G401 (cell line): ENCODE measurements around the gene NRSN1. TPM values are rescaled to one million over a fixed set of nuclear protein-coding genes. Genes with fewer than 3 reads are reported as not detected.
"Not testable (repeated sequence)": the region's sequence is repeated elsewhere in the genome, so short reads cannot be mapped to it uniquely, and the experiment has no call there.

ENCODE experiments used
- DNase-seq: peaks from one replicate; pipeline ENCODE4 v3.0.0-alpha.2; 2015; ENCODE audit warnings: low spot score
- in situ Hi-C: cut with HindIII; loops from 2 replicates; pipeline ENCODE4 v1.10.0; 2016; ENCODE audit warnings: low sequenced_read_pairs, mixed read lengths
- total RNA-seq: library from RNA; depleted of rRNA; stranded (reverse); fragments of >200 nt; shearing (Covaris generic); gene quantifications from 2 replicates; pipeline ENCODE4 v1.2.3, GENCODE V29; 2014

The NRSN1 gene
- total RNA-seq, 1 experiment from 2014 or later = not detected

GRCh38 chr6:24139080-24139479, 13.1 kb downstream of the NRSN1 start:
- in situ Hi-C loops = no loop called here
- DNase-seq = no peak

- no peak for DNase-seq
- in situ Hi-C loops = no loop called here
Observed at GRCh38 chr6:24139639-24140038, 13.6 kb downstream of the NRSN1 start.

GRCh38 chr6:24140591-24140990, 14.6 kb downstream of the NRSN1 start:
- in situ Hi-C loops = no loop called here
- DNase-seq = no peak

- in situ Hi-C loops, DNase-seq: not testable (repeated sequence)
Observed at GRCh38 chr6:24142733-24143132, 16.7 kb downstream of the NRSN1 start.

- DNase-seq = no peak
- in situ Hi-C loops = no loop called here
Observed at GRCh38 chr6:24145690-24146131, 19.7 kb downstream of the NRSN1 start.

GRCh38 chr6:24146871-24147270, 20.9 kb downstream of the NRSN1 start:
- no peak for DNase-seq
- in situ Hi-C loops = no loop called here

GRCh38 chr6:24147511-24148153, 21.6 kb downstream of the NRSN1 start:
- in situ Hi-C loops = no loop called here

GRCh38 chr6:24148154-24148570, 22.1 kb downstream of the NRSN1 start:
- no peak for DNase-seq
- in situ Hi-C loops = no loop called here

More at GRCh38 chr6:24147511-24148153, 21.6 kb downstream of the NRSN1 start:
- no peak for DNase-seq

GRCh38 chr6:24148684-24149083, 22.7 kb downstream of the NRSN1 start:
- in situ Hi-C loops = no loop called here
- no peak for DNase-seq

GRCh38 chr6:24149296-24149695, 23.3 kb downstream of the NRSN1 start:
- in situ Hi-C loops = no loop called here
- DNase-seq = no peak

- in situ Hi-C loops = no loop called here
- DNase-seq = no peak
Observed at GRCh38 chr6:24149836-24150235, 23.8 kb downstream of the NRSN1 start.

- in situ Hi-C loops = no loop called here
Observed at GRCh38 chr6:24152014-24152413, 26.0 kb downstream of the NRSN1 start.

GRCh38 chr6:24154121-24154520, 28.1 kb downstream of the NRSN1 start:
- in situ Hi-C loops = no loop called here
- no peak for DNase-seq

More at GRCh38 chr6:24152014-24152413, 26.0 kb downstream of the NRSN1 start:
- DNase-seq = no peak

GRCh38 chr6:24157886-24158285, 31.9 kb downstream of the NRSN1 start:
- in situ Hi-C loops = no loop called here
- DNase-seq = no peak

- in situ Hi-C loops = no loop called here
- no peak for DNase-seq
Observed at GRCh38 chr6:24183584-24183983, 57.6 kb downstream of the NRSN1 start.

GRCh38 chr6:24186349-24186748, 60.3 kb downstream of the NRSN1 start:
- in situ Hi-C loops = no loop called here
- no peak for DNase-seq

GRCh38 chr6:24187965-24188577, 62.1 kb downstream of the NRSN1 start:
- DNase-seq = no peak
- in situ Hi-C loops = no loop called here

GRCh38 chr6:24188578-24189080, 62.6 kb downstream of the NRSN1 start:
- in situ Hi-C loops = no loop called here
- DNase-seq = no peak

- in situ Hi-C loops = no loop called here
- DNase-seq = no peak
Observed at GRCh38 chr6:24191346-24191745, 65.3 kb downstream of the NRSN1 start.

GRCh38 chr6:24193364-24193763, 67.3 kb downstream of the NRSN1 start:
- no peak for DNase-seq
- in situ Hi-C loops = no loop called here
